SW 1271 (cell line): ENCODE results near the gene MT1E.
"Not testable (repeated sequence)": the region's sequence is repeated elsewhere in the genome, so short reads cannot be mapped to it uniquely, and the experiment has no call there.

Experiments
- DNase-seq, 2 experiments: peaks; one replicate each; lab custom pipeline; 2025; lab: John Stamatoyannopoulos, UW

Gene MT1E

GRCh38 chr16:56672171-56672570 lies 46.6 kb downstream of the MT1E start:
- DNase-seq: not testable (repeated sequence)

- no peak for DNase-seq
These were observed 47.4 kb downstream of the MT1E start for GRCh38 chr16:56672761-56673536.

- DNase-seq: no peak
These were observed 48.3 kb downstream of the MT1E start for GRCh38 chr16:56673921-56674320.

GRCh38 chr16:56674570-56674969 lies 49.0 kb downstream of the MT1E start:
- not testable (repeated sequence) for DNase-seq

GRCh38 chr16:56675685-56676210 lies 50.2 kb downstream of the MT1E start:
- DNase-seq: no peak
